Left cardiac atrium (tissue), 4 donors: Measurements from ENCODE around the gene GAS2L2. TPM values are rescaled to one million over a fixed set of nuclear protein-coding genes. Genes with fewer than 3 reads are reported as not detected.
A peak's percentile ranks its signal among the peaks of the same experiment; 100 is the strongest.
"Not testable (repeated sequence)": the region's sequence is repeated elsewhere in the genome, so short reads cannot be mapped to it uniquely, and the experiment has no call there.

Source experiments
- ATAC-seq, 2 donors: fragments of 200-7000 bp; cut with Tn5 transposase; one replicate each; pipeline ENCODE4 v1.9.1; 2020; ENCODE audit warnings: mild to moderate bottlenecking in 2 of 2, moderate library complexity in 2 of 2
- DNase-seq: peaks from one replicate; pipeline ENCODE4 v3.0.0-alpha.2; 2020
- intact Hi-C, 2 donors: fragments of 100-400 bp; cut with DNase I; formaldehyde crosslinking; loops; one replicate each; pipeline versions ENCODE4 v1.14.1 to v1.15.1; 2022 to 2023
- total RNA-seq, 2 donors: library from RNA; stranded (reverse); fragmentation: NEBNext Ultra II Directional; extraction: Animal tissue kit (Norgen Biotek cat#: 25700); gene quantifications; one replicate each; pipeline ENCODE4 v1.2.1, GENCODE V29; 2021
- donor health status: DM: no; HTN: yes; CAD: no.
- donor health status: DM: no; HTN: yes; CAD: no; lungs with severe emphysema.
- donor health status: DM: yes; HTN: yes; CAD: no.
- donor health status: Dilated cardiomyopathy.

Gene GAS2L2
- total RNA-seq, 2 donors from 2014 or later, result 0.47 to 1.1 TPM

DNA sequence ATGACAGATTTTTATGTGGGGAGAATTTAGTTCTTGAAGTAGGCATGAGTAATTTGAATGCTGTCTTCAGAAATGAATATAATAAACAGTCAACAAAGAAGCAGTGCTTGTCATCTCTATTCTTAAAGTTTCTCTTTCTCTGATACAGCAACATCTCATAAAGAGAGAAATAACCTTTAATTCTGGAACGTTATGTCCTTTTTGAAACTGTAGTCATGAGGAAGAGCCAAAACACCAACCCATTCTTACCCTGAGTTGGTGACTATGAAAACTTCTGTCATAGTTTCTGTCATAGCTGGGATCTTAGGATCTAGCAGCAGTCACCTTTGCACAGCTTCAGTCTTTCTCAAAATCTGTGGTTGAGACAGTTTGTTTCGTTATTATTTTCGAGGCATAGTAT is 36.9 kb downstream of the GAS2L2 start:
- ATAC-seq, result no peak
- no peak for DNase-seq
- intact Hi-C loops, result no loop called here

DNA sequence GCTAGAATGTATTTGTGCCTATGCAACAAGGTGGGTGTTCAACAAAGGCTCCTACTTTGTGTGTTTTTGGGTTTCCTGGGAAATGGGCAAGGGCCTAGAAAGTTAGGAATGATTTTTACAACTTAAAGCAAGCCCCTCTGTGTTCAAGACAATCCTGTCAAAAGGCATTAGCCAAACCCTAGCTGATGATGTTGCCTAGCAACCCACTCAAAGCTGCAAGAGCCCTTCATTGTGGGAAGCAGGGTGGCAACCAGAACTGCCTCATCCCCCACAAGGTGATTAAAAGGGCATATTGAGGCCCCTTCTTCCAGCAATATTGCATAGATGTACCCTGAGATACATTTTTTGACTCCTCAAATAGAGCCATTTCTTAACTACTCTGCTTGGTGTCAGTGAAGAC is 37.6 kb downstream of the GAS2L2 start:
- intact Hi-C loops, result no loop called here
- ATAC-seq (no peak), DNase-seq (no peak)

DNA sequence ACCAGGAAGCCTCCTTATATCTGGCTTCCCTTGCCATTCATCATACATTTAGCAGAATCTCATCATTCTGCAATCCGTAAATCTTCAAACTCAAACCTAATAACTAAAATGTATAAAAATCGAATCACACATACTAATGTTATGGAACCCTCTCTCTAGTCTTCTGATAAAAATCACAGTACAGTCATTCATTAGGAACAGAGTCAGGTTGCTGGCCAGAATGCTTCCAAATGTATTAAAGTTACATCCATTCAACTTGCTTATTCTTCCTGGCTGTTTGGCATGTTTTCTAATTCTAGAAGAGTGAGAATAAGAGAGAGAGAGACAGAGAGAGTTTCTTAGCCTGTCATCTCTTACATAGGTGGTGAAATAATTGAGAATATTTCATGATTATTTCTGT is 38.1 kb downstream of the GAS2L2 start:
- DNase-seq (no peak), ATAC-seq (no peak)
- intact Hi-C loops, result no loop called here

DNA sequence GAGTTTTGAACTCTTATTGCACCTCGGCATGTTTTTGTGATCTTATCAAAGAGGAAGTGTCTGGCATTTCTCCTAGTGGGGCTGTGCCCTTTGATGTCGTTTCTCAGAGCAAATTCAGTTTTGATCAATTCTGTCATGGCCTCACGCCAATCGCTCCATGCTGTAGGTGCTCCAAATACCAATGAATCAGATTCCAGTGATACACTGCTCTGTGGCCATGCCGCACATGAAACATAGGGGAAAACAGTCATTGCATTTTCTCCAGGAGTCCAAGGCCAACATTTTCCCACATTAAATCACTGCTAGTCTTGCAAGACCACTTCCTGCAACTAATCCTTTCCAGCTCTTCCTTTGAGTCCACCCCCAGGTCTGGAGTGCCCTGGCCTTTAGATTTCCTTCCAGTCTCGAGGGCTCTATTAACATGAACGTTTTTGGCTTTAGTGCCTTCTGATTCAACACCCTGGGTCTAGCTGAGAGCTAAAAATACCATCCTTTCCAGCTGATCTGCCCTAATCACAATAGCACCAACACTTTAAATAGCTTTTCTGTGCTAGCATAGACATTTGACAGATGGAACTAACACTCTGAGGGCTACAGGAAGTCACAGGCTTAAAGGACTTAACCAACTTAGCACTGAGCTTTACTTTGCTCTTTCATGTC is 39.8 kb downstream of the GAS2L2 start:
- ATAC-seq (peak; percentile 90 to 91), DNase-seq (no peak)
- intact Hi-C loops, result no loop called here

DNA sequence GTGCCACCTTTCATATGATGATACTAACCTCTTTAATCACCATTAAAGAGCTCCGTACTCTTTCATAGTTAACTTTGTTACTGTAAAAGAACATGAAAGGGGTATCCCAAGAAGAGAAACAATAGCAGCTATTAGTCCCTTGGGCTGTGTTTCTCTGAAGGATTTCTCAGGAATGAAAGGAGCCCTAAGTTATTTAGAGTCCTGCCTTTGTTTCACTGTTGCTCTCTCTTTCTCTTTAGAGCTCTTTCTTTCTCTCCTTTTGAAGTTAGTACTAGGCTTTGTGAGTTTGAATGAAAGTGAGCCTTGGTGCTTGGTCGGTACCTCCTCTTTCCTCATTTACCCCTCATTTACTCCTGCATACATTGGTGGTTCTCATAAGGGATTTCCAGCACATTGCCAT is 42.1 kb downstream of the GAS2L2 start:
- DNase-seq, result no peak
- intact Hi-C loops, result no loop called here
- no peak for ATAC-seq

DNA sequence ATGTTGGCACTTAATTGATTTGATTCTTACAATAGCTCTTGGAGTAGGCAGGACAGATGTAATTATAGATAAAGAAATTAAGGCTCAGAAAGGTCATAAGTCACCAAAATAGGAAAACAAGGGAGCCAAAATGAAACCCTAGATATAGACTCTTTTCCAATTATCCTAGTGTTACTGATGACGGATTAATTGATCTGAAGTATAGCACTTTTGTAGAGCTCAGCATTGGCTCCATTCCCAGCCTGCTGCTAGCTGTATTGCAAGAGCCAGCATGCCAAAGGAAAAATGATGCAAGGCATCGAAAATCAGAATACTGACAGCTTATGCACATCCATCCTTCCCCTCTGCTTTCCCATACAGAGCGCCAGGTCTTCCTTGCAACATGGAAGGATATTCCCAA is 43.2 kb downstream of the GAS2L2 start:
- intact Hi-C loops, result no loop called here
- ATAC-seq (no peak), DNase-seq (no peak)

DNA sequence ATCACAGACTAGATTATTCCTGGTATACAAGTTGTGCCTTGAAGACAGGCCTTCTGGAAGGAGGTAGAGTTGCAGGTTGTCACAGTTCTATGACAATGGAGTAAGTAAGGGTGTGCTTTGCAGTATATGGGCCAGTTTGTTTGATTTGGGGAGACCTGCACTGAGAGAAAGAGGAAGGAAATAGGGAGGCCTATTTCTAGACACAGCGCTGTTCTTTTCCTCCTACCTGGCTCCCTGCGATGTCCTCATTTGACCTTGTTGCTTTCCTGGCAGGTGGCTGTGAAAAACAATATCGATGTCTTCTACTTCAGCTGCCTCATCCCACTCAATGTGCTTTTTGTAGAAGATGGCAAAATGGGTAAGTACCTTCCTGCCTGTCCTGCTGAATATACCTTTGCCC is 44.1 kb downstream of the GAS2L2 start:
- no peak for DNase-seq
- intact Hi-C loops, result no loop called here
- ATAC-seq, result no peak

DNA sequence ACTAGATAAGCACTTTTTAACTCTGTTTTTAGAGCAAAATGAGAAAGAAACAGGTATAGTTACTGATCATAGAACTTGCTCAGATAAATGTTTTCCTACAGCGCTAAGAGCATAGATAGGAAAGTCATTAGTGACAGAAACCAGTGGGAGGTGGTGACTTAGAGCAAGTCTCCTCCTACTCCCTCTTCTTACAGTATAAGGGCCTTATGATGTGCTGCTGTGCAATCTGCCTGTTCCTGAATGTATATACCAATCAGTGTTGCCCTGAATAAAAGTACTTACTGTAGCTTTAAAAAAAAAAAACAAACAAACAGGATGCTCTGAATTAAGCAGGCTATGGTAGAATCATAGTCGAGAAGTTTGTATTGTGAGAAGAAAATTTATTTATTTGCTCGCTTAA is 44.9 kb downstream of the GAS2L2 start:
- no peak for DNase-seq
- intact Hi-C loops, result no loop called here
- ATAC-seq, result no peak

DNA sequence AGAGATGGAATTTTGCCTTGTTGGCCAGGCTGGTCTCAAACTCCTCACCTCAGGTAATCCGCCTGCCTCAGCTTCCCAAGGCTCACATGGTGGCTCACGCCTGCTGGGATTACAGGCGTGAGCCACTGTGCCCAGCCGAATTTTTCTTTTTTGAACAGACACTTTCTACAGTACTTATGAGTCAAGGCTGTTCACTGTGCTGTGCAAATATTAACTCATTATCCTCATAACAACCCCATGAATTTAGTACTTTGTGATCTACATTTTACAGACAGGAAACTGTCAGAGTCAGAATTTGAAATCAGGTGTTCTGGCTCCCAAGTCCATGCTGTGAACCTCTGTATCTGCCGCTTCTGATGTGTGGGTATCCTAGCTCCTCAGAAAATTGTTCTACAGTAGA is 47.3 kb downstream of the GAS2L2 start:
- ATAC-seq, result no peak
- no peak for DNase-seq
- intact Hi-C loops, result no loop called here

DNA sequence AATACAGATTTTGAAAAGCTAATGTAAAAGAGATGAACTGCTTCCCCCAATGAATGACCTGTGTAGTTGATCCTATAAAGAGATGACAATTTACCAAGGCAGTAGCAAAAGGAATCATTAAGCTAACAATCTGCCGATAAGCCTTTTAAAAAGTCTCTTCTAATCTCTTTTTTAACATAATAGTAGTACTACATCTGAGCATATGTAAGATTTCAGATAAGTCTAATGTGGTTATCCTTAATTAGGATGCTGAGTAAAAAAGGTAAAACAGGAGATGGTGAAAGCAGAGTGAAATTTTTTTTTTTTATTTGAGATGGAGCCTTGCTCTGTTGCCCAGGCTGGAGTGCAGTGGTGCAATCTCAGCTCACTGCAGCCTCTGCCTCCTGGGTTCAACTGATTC is 47.8 kb downstream of the GAS2L2 start:
- no peak for ATAC-seq
- intact Hi-C loops, result no loop called here
- no peak for DNase-seq

DNA sequence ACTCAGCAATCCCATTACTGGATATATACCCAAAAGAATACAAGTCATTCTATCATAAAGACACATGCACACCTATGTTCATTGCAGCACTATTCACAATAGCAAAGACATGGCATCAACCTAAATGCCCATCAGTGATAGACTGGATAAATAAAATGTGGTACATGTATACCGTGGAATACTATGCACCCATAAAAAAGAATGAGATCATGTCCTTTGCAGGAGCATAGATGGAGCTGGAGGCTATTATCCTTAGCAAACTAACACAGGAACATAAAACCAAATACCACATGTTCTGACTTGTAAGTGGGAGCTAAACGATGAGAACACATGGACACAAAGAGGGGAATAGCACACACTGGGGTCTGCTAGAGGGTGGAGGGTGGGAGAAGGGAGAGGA is 49.7 kb downstream of the GAS2L2 start:
- DNase-seq, intact Hi-C loops, ATAC-seq: not testable (repeated sequence)

DNA sequence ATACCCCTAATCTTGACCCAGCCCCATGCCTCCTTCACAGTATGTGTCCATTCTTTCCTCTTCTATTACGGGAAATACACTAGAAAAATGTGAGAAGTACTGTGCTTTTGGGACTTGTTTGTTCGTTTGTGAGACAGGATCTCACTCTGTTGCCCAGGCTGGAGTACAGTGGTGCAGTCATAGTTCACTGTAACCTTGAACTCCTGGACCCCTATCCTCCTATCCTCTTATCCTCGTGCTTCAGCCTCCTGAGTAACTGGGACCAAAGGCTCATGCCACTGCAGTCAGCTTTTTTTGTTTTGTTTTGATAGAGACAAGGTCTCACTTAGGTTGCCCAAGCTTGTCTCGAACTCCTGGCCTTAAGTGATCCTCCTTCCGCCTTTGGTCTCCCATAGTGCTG is 51.5 kb downstream of the GAS2L2 start:
- intact Hi-C loops, result no loop called here
- DNase-seq (no peak), ATAC-seq (no peak)

DNA sequence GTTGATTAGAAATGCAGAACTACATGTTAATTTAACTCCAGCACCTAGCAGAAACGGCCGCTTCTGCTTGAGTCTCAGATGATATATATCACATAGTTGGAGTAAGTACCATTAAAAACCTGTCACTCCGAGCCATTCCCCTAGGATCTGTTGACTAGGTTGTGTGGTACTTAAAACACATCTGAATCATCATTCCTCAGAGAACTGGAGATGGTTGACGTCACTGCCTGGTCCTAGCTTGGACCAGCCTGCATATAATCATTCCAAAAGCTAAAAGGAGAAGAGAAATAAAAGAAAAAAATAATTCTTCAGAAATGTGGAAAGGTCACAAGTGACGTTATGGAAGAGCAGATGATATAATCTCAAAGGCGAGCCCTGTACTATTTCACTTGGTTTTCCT is 52.9 kb downstream of the GAS2L2 start:
- intact Hi-C loops, result no loop called here
- no peak for ATAC-seq
- no peak for DNase-seq

DNA sequence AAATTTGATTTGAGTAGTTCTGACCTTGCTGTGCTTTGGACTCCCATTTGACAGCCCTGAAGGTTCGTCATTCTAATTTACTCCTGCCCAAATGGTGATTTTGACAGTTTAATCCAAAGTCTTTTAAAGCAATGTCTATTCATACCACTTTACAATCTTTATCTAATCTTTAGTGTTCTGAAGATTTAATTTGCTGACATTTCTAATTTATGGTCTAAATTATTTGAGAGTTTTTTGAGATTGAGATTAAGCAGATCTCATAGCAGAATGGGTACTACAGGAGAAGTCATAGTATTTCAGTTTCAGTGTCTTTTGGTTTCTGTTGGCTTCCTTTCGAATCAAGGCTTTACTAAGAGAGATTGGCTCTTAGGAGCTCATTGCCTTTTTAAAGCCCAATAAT is 54.2 kb downstream of the GAS2L2 start:
- no peak for ATAC-seq
- no peak for DNase-seq
- intact Hi-C loops, result loop anchor here in 1 of 2 donors (10.0 kb wide), 1 partner anchor 64 kb away; no protein-coding TSS in a partner anchor

DNA sequence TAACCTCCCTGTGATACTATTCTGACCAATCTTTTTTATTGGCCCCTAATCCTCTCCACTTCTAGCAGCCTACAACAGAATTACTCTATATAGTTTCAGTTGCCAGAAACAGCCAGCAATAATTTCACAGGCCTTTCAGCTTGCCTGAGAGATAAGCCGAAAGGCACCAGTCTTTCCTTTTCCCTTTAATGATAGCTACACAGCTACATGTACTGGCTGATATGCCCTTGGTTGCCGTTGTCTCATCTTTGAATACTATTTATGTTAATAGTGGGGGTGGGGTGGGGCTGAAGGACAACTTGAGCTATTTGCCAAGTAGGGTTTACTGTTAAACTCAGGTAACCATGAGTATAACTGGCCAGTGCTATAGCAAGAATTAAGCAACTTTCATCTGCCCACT is 57.4 kb downstream of the GAS2L2 start:
- DNase-seq (no peak), ATAC-seq (peak in 1 of 2 donors; percentile 23)
- intact Hi-C loops, result loop anchor here in 1 of 2 donors (10.0 kb wide), 1 partner anchor 61 kb away; no protein-coding TSS in a partner anchor

DNA sequence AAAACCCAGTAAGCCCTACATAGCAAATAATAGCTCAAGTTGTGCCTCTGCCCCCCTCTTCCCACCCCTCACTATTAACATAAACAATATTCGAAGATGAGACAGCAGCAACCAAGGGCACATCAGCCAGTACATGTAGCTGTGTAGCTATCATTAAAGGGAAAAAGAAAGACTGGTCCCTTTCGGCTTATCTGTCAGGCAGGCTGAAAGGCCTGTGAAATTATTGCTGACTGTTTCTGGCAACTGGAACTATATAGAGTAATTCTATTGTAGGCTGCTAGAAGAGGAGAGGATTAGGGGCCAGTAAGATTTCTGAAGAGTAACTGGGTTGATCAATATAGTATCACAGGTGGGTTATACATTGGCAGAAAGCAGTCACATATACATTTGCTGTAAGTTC is 58.1 kb downstream of the GAS2L2 start:
- intact Hi-C loops, result loop anchor here in 1 of 2 donors (10.0 kb wide), 1 partner anchor 60 kb away; no protein-coding TSS in a partner anchor
- ATAC-seq (no peak), DNase-seq (no peak)

Other genes starting within 250 kb of the GAS2L2 start
- 1 to 10 TPM; 1.0 to 1.3 TPM for gene SLFN12L, start 215.6 kb downstream of the GAS2L2 start, total RNA-seq
- not detected for gene SLFN14, start 192.4 kb downstream of the GAS2L2 start, total RNA-seq
- 1 to 10 TPM; 6.3 to 6.5 TPM for gene PEX12, start 174.7 kb downstream of the GAS2L2 start, total RNA-seq
- 100 to 1,000 TPM; 132 to 152 TPM for gene AP2B1, start 165.9 kb downstream of the GAS2L2 start, total RNA-seq
- 10 to 100 TPM; 23.9 to 24.7 TPM for gene RASL10B, start 21.6 kb downstream of the GAS2L2 start, total RNA-seq
- gene C17orf50, start 7.6 kb upstream of the GAS2L2 start, total RNA-seq, result not detected
- gene MMP28, start 42.4 kb upstream of the GAS2L2 start, total RNA-seq, result 10 to 100 TPM in 1 of 2 donors, 1 to 10 TPM in 1; 5.0 to 10.3 TPM
- gene TAF15, start 56.2 kb upstream of the GAS2L2 start, total RNA-seq, result 100 to 1,000 TPM in 1 of 2 donors, 10 to 100 TPM in 1; 97.3 to 119 TPM
- gene HEATR9, start 115.7 kb upstream of the GAS2L2 start, total RNA-seq, result not detected
- 1 to 10 TPM; 1.7 to 8.6 TPM for gene CCL5, start 127.1 kb upstream of the GAS2L2 start, total RNA-seq
- not detected for gene RDM1, start 177.5 kb upstream of the GAS2L2 start, total RNA-seq
- gene LYZL6, start 190.5 kb upstream of the GAS2L2 start, total RNA-seq, result not detected
- gene CCL16, start 228.3 kb upstream of the GAS2L2 start, total RNA-seq, result under 1 TPM in 1 of 2 donors, not detected in 1; 0.27 TPM
- gene CCL14, start 233.5 kb upstream of the GAS2L2 start, total RNA-seq, result 10 to 100 TPM in 1 of 2 donors, 1 to 10 TPM in 1; 7.2 to 47.7 TPM
- not detected for gene CCL15, start 248.3 kb upstream of the GAS2L2 start, total RNA-seq